K562 (cell line): ENCODE data around the gene NELFE. TPM values are rescaled to one million over a fixed set of nuclear protein-coding genes. Genes with fewer than 3 reads are reported as not detected.

ENCODE experiments used
- HDAC1 ChIP-seq, 2 experiments: fragments of 450-650 bp; IDR thresholded peaks; 2 replicates each; pipeline ENCODE4 v1.6.1; 2016 to 2017; ENCODE audit warnings: inconsistent platforms in 1 of 2, mild to moderate bottlenecking in 1 of 2, moderate library complexity in 1 of 2
- PHF8 ChIP-seq: fragments of 200-600 bp; sonication (generic); IDR thresholded peaks from 2 replicates; pipeline ENCODE4 v1.6.1; 2012; ENCODE audit warnings: mixed run types, mild to moderate bottlenecking, inconsistent platforms, low read length, moderate library complexity, borderline replicate concordance
- POLR2B ChIP-seq: fragments of 450-650 bp; IDR thresholded peaks from 2 replicates; pipeline ENCODE4 v1.6.1; 2018; ENCODE audit warnings: low read depth; ENCODE audit not compliant: partially characterized antibody
- RBM39 ChIP-seq: fragments of 200-400 bp; formaldehyde crosslinking; optimal IDR thresholded peaks from 2 replicates; pipeline ENCODE3; 2018; ENCODE audit warnings: low read depth, low read length
- SIRT6 ChIP-seq: IDR thresholded peaks from one replicate; pipeline ENCODE4 v1.6.1; 2012; ENCODE audit warnings: low read depth, mild to moderate bottlenecking, control low read depth, inconsistent platforms, low read length, moderate library complexity
- SP2 ChIP-seq: IDR thresholded peaks from 2 replicates; pipeline ENCODE4 v1.6.1; 2011; ENCODE audit warnings: mild to moderate bottlenecking, low read depth, low read length, moderate library complexity; ENCODE audit not compliant: poor library complexity, severe bottlenecking; ENCODE audit errors: extremely low read depth
- TCFL5 ChIP-seq: fragments of 250-450 bp; sonication (Bioruptor Pico); conservative IDR thresholded peaks from 2 replicates; pipeline ENCODE4 v1.6.1; 2021; ENCODE audit warnings: mild to moderate bottlenecking, moderate library complexity, matching md5 sums
- polyA plus RNA-seq, 8 experiments: library from polyadenylated mRNA; depleted of rRNA in 4 of 8; stranded (reverse) in 5 of 8; unstranded in 3 of 8; fragments of >200 nt; fragmentation: Nextera tagmentation in 2 of 8; fragmentation: Illumina TruSeq in 1 of 8; extraction: Ambion mirVana in 2 of 8; extraction: Trizol in 1 of 8; gene quantifications; 2 replicates each; pipeline versions ENCODE4 v1.2.1 to v1.2.3, GENCODE V29; 2011 to 2014; ENCODE audit warnings: inconsistent platforms in 1 of 8, missing spikeins in 1 of 8
- total RNA-seq, 7 experiments: library from RNA; depleted of rRNA in 6 of 7; stranded (reverse); fragments of >200 nt in 6 of 7; fragmentation: Illumina TruSeq in 2 of 7; extraction: Trizol in 2 of 7; gene quantifications; 2 replicates each; pipeline versions ENCODE4 v1.2.1 to v1.2.3, GENCODE V29; 2011 to 2021; ENCODE audit warnings: low replicate concordance in 1 of 7
- TF ChIP-seq, protein P1 (sequence below), 2 experiments: IDR thresholded peaks in 1 of 2; conservative IDR thresholded peaks in 1 of 2; 2 replicates each; pipeline ENCODE4 v1.6.1; 2016; ENCODE audit warnings: low read depth in 2 of 2, mild to moderate bottlenecking in 1 of 2, missing compliant biosample characterization in 1 of 2, missing genetic modification characterization in 1 of 2, moderate library complexity in 1 of 2
- TF ChIP-seq, protein P2 (sequence below): IDR thresholded peaks from 2 replicates; pipeline ENCODE4 v1.6.1; 2016; ENCODE audit warnings: missing genetic modification characterization, missing compliant biosample characterization
- TF ChIP-seq, protein P3 (sequence below), 2 experiments: fragments of 450-650 bp in 1 of 2; sonication (generic) in 1 of 2; formaldehyde crosslinking in 1 of 2; IDR thresholded peaks; 2 replicates each; pipeline versions ENCODE4 v1.7.1 to v1.9.0; 2016 to 2022; ENCODE audit warnings: inconsistent platforms in 1 of 2, mild to moderate bottlenecking in 1 of 2, missing genetic modification reagents in 1 of 2

Gene NELFE
- total and polyA plus RNA-seq, 9 of the 15 experiments (the other 6 are each of a cell fraction or from before 2014, with no cell fraction given), result 15.2 to 157 (median 91.5) TPM

DNA sequence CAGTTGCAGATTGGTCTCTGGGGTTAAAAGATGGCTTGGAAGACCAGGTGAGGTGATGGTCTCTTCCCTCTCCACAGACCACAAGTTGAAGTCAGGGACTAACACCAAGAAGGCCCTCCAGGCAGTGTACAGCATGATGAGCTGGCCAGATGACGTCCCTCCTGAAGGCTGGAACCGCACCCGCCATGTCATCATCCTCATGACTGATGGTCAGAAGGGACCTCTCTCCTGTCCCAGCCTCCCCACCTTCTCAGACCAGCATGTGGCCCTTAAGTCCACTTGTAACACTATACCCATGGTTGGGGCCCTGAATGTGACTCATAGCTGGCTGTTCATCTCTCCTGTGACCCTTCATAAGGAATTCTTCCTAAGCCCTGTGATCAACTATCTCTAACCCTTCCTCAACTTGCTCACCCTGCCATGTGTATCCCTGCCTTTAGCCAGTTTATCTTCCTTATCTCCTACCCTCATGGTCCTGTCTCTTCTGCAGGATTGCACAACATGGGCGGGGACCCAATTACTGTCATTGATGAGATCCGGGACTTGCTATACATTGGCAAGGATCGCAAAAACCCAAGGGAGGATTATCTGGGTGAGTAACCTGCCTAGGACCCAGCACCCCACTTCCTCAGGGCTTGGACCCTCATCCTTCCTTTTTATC lies 9.9 kb downstream of the NELFE start (continued):
- TF ChIP-seq, protein P1, sequence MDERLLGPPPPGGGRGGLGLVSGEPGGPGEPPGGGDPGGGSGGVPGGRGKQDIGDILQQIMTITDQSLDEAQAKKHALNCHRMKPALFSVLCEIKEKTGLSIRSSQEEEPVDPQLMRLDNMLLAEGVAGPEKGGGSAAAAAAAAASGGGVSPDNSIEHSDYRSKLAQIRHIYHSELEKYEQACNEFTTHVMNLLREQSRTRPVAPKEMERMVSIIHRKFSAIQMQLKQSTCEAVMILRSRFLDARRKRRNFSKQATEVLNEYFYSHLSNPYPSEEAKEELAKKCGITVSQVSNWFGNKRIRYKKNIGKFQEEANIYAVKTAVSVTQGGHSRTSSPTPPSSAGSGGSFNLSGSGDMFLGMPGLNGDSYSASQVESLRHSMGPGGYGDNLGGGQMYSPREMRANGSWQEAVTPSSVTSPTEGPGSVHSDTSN (CRISPR knock-in tag; IDR thresholded peaks at IDR 0.05; ENCODE audit: low read depth), result no peak; the same call in 1 of the 2 replicates
- TF ChIP-seq, protein P1 (tag; conservative IDR thresholded peaks at IDR 0.05; ENCODE audit: low read depth), result peak; percentile 86
- TF ChIP-seq, protein P2, sequence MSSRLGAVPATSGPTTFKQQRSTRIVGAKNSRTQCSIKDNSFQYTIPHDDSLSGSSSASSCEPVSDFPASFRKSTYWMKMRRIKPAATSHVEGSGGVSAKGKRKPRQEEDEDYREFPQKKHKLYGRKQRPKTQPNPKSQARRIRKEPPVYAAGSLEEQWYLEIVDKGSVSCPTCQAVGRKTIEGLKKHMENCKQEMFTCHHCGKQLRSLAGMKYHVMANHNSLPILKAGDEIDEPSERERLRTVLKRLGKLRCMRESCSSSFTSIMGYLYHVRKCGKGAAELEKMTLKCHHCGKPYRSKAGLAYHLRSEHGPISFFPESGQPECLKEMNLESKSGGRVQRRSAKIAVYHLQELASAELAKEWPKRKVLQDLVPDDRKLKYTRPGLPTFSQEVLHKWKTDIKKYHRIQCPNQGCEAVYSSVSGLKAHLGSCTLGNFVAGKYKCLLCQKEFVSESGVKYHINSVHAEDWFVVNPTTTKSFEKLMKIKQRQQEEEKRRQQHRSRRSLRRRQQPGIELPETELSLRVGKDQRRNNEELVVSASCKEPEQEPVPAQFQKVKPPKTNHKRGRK, result no peak
- TF ChIP-seq TCFL5 (CRISPR knock-in tag) (no peak), HDAC1 (IDR thresholded peaks at IDR 0.05) (peak in 1 of 2 experiments; percentile 77; a peak in 2 of 4 replicates), PHF8 (0 out of 2 replicates have a peak, but pooled peaks have one; percentile 13), RBM39 (no peak), SIRT6 (no peak), SP2 (no peak), POLR2B (no peak)
- TF ChIP-seq, protein P3, sequence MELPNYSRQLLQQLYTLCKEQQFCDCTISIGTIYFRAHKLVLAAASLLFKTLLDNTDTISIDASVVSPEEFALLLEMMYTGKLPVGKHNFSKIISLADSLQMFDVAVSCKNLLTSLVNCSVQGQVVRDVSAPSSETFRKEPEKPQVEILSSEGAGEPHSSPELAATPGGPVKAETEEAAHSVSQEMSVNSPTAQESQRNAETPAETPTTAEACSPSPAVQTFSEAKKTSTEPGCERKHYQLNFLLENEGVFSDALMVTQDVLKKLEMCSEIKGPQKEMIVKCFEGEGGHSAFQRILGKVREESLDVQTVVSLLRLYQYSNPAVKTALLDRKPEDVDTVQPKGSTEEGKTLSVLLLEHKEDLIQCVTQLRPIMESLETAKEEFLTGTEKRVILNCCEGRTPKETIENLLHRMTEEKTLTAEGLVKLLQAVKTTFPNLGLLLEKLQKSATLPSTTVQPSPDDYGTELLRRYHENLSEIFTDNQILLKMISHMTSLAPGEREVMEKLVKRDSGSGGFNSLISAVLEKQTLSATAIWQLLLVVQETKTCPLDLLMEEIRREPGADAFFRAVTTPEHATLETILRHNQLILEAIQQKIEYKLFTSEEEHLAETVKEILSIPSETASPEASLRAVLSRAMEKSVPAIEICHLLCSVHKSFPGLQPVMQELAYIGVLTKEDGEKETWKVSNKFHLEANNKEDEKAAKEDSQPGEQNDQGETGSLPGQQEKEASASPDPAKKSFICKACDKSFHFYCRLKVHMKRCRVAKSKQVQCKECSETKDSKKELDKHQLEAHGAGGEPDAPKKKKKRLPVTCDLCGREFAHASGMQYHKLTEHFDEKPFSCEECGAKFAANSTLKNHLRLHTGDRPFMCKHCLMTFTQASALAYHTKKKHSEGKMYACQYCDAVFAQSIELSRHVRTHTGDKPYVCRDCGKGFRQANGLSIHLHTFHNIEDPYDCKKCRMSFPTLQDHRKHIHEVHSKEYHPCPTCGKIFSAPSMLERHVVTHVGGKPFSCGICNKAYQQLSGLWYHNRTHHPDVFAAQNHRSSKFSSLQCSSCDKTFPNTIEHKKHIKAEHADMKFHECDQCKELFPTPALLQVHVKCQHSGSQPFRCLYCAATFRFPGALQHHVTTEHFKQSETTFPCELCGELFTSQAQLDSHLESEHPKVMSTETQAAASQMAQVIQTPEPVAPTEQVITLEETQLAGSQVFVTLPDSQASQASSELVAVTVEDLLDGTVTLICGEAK (IDR thresholded peaks at IDR 0.05), result no peak
- TF ChIP-seq, protein P3 (CRISPR knock-in tag; IDR thresholded peaks at IDR 0.05), result no peak
